ENCODE measurements around the gene ANKRD52.
"Not testable (repeated sequence)": the region's sequence is repeated elsewhere in the genome, so short reads cannot be mapped to it uniquely, and the experiment has no call there.

DNA sequence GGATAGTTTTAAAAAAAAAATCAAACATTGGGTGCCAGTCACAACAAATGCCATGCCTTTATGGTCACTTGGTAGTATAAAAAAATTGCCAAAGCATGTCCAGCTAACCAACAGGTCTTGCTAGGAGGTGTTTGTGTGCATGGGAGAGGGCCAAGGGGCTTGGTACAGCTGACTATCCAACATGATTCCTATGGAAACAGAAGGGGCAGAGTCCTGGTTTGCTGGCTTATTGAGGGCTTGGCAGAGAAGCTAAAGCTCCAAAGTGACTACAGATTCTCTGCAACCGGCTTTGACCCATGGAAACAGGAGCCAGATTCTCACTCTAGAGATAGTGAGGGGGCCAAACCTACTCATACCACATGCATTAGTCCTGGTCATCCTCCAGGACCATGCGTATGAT, 14.3 kb upstream of the ANKRD52 start:
- TF ChIP-seq, protein P1, sequence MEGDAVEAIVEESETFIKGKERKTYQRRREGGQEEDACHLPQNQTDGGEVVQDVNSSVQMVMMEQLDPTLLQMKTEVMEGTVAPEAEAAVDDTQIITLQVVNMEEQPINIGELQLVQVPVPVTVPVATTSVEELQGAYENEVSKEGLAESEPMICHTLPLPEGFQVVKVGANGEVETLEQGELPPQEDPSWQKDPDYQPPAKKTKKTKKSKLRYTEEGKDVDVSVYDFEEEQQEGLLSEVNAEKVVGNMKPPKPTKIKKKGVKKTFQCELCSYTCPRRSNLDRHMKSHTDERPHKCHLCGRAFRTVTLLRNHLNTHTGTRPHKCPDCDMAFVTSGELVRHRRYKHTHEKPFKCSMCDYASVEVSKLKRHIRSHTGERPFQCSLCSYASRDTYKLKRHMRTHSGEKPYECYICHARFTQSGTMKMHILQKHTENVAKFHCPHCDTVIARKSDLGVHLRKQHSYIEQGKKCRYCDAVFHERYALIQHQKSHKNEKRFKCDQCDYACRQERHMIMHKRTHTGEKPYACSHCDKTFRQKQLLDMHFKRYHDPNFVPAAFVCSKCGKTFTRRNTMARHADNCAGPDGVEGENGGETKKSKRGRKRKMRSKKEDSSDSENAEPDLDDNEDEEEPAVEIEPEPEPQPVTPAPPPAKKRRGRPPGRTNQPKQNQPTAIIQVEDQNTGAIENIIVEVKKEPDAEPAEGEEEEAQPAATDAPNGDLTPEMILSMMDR (IDR thresholded peaks at IDR 0.05; ENCODE audit: low read depth, low read length, poor library complexity, severe bottlenecking) = not testable (repeated sequence)
- not testable (repeated sequence) for TF ChIP-seq EZH2phosphoT487 (IDR thresholded peaks at IDR 0.05; ENCODE audit: borderline replicate concordance, low read length)

Measured in DOHH2 (cell line).